Breast epithelium (tissue), 3 donors: ENCODE measurements around the gene SELPLG.

Experiments
- POLR2A ChIP-seq: fragments of 450-650 bp; IDR thresholded peaks from one replicate; pipeline ENCODE4 v1.6.1; 2016; ENCODE audit warnings: antibody characterized with exemption, mild to moderate bottlenecking, moderate library complexity
- POLR2AphosphoS5 ChIP-seq, 3 donors: sonication (generic); formaldehyde crosslinking; IDR thresholded peaks; one replicate each; pipeline ENCODE4 v1.6.1; 2017; ENCODE audit warnings: antibody characterized with exemption in 3 of 3
- TF ChIP-seq, protein P1 (sequence below), 3 donors: fragments of 450-650 bp; IDR thresholded peaks; one replicate each; pipeline ENCODE4 v1.5.1; 2016 to 2017; ENCODE audit warnings: antibody characterized with exemption in 3 of 3, mild to moderate bottlenecking in 3 of 3, moderate library complexity in 3 of 3

DNA sequence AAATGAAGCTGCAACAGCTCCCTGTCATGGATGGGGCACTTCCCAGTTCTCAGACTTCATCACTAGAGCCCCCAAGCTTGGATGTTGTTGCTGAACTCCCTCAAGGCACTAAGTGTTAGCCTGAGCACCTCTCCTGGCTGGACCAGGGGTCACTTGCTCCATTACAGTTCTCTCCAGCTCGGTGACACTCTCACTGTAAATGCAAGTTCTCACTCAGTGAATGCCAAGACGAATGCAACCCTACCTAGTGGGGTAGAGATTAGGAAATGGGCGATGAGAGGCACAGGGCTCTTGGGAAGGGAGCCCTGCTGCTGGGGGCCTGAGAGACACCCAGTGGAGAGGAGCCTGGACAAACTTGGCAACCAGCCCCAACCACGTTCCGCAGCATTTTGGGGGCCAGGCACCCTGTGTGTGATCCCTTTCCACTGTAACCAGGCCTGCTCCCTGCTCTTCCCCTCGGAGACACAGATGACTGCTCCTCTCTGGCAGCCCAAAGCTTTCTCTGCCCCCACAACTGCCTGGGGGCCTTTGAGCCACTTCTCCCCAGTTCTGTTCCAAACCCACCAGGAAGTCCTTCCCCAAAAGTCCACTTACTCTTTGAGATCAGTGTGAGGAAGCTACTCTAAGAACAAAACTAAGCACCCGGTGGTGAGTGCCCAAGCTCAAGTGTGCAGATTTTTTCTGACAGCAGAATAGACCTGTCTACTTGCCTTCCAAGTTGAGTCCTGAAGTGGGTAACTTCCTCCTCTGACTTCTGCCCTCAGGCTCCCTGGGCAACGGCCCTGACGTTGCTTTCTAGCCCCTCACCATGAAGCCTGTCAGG, 8.0 kb upstream of the SELPLG start:
- TF ChIP-seq, protein P1, sequence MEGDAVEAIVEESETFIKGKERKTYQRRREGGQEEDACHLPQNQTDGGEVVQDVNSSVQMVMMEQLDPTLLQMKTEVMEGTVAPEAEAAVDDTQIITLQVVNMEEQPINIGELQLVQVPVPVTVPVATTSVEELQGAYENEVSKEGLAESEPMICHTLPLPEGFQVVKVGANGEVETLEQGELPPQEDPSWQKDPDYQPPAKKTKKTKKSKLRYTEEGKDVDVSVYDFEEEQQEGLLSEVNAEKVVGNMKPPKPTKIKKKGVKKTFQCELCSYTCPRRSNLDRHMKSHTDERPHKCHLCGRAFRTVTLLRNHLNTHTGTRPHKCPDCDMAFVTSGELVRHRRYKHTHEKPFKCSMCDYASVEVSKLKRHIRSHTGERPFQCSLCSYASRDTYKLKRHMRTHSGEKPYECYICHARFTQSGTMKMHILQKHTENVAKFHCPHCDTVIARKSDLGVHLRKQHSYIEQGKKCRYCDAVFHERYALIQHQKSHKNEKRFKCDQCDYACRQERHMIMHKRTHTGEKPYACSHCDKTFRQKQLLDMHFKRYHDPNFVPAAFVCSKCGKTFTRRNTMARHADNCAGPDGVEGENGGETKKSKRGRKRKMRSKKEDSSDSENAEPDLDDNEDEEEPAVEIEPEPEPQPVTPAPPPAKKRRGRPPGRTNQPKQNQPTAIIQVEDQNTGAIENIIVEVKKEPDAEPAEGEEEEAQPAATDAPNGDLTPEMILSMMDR (IDR thresholded peaks at IDR 0.05): no peak
- TF ChIP-seq POLR2A: no peak
- no peak for TF ChIP-seq POLR2AphosphoS5 (IDR thresholded peaks at IDR 0.05)
